ENCODE measurements around the gene DLG2.

DLG2 gene

GRCh38 chr11:83945976-83946375 is 1681.2 kb downstream of the DLG2 start:
- no peak for DNase-seq (ENCODE audit: low read depth)
- TF ChIP-seq, protein P1, sequence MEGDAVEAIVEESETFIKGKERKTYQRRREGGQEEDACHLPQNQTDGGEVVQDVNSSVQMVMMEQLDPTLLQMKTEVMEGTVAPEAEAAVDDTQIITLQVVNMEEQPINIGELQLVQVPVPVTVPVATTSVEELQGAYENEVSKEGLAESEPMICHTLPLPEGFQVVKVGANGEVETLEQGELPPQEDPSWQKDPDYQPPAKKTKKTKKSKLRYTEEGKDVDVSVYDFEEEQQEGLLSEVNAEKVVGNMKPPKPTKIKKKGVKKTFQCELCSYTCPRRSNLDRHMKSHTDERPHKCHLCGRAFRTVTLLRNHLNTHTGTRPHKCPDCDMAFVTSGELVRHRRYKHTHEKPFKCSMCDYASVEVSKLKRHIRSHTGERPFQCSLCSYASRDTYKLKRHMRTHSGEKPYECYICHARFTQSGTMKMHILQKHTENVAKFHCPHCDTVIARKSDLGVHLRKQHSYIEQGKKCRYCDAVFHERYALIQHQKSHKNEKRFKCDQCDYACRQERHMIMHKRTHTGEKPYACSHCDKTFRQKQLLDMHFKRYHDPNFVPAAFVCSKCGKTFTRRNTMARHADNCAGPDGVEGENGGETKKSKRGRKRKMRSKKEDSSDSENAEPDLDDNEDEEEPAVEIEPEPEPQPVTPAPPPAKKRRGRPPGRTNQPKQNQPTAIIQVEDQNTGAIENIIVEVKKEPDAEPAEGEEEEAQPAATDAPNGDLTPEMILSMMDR (IDR thresholded peaks at IDR 0.05; ENCODE audit: low read length, missing control alignments): no peak
- H3K4me3 ChIP-seq (replicated peaks; ENCODE audit: low read depth, low read length): no peak overlapping the region

DNA sequence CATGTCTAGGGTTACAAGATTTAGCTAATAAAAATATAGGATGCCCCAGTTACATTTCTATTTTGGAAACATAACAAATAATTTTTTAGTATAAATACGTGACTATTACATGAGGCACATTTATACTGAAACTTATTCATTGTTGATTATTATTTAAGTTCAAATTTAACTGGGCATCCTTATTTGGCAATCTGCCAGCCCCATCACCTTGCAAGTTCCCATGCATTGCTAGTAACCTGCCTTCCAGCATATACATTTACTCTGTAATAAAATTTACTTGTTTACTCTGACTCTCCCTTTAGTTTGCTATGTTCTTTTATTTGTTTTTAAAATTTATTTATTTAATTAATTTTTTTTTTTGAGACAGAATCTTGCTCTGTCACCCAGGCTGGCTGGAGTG is 1686.1 kb downstream of the DLG2 start:
- TF ChIP-seq, protein P1 (IDR thresholded peaks at IDR 0.05; ENCODE audit: low read length, missing control alignments): no peak
- H3K4me3 ChIP-seq (replicated peaks; ENCODE audit: low read depth, low read length): no peak overlapping the region
- no peak for DNase-seq (ENCODE audit: low read depth)

GRCh38 chr11:83938148-83938547 is 1689.0 kb downstream of the DLG2 start:
- TF ChIP-seq, protein P1 (IDR thresholded peaks at IDR 0.05; ENCODE audit: low read length, missing control alignments): no peak
- no peak for DNase-seq (ENCODE audit: low read depth)
- no peak overlapping the region for H3K4me3 ChIP-seq (replicated peaks; ENCODE audit: low read depth, low read length)

GRCh38 chr11:83933008-83933407 is 1694.1 kb downstream of the DLG2 start:
- H3K4me3 ChIP-seq (replicated peaks; ENCODE audit: low read depth, low read length): no peak overlapping the region
- TF ChIP-seq, protein P1 (IDR thresholded peaks at IDR 0.05; ENCODE audit: low read length, missing control alignments): no peak
- DNase-seq (ENCODE audit: low read depth): no peak

GRCh38 chr11:83927422-83927821 is 1699.7 kb downstream of the DLG2 start:
- no peak for DNase-seq (ENCODE audit: low read depth)
- TF ChIP-seq, protein P1 (IDR thresholded peaks at IDR 0.05; ENCODE audit: low read length, missing control alignments): no peak

GRCh38 chr11:83924795-83925542 is 1702.2 kb downstream of the DLG2 start:
- H3K4me3 ChIP-seq (replicated peaks; ENCODE audit: low read depth, low read length): no peak overlapping the region
- DNase-seq (ENCODE audit: low read depth): no peak
- TF ChIP-seq, protein P1 (IDR thresholded peaks at IDR 0.05; ENCODE audit: low read length, missing control alignments): no peak

More at GRCh38 chr11:83927422-83927821, 1699.7 kb downstream of the DLG2 start:
- H3K4me3 ChIP-seq (replicated peaks; ENCODE audit: low read depth, low read length): no peak overlapping the region

GRCh38 chr11:83923961-83924360 is 1703.2 kb downstream of the DLG2 start:
- TF ChIP-seq, protein P1 (IDR thresholded peaks at IDR 0.05; ENCODE audit: low read length, missing control alignments): no peak
- no peak overlapping the region for H3K4me3 ChIP-seq (replicated peaks; ENCODE audit: low read depth, low read length)
- DNase-seq (ENCODE audit: low read depth): no peak
